Measurements from ENCODE around the gene TARP.
"Not testable (repeated sequence)": the region's sequence is repeated elsewhere in the genome, so short reads cannot be mapped to it uniquely, and the experiment has no call there.

Gene TARP

DNA sequence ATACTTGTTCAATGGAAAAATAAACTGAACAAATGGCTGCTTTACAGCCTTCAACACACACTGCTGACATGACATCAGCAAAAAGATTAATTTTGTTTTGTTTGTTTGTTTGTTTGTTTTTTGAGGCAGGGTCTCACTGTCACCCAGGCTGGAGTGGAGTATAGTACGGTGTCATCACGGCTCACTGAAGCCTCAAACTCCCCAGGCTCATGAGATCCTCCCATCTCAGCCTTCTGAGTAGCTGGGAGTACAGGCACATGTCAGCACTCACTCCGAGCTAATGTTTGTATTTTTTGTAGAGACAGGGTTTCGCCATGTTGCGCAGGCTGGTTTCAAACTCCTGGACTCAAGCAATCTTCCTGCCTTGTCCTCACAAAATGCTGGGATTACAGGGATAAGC is 10.9 kb downstream of the TARP start:
- no peak for DNase-seq (ENCODE audit: low read depth)
- TF ChIP-seq CTCF (IDR thresholded peaks at IDR 0.05; ENCODE audit: insufficient read depth, low read depth, low read length): no peak
- no peak overlapping the region for H3K4me3 ChIP-seq (ENCODE audit: low read depth, low read length)

DNA sequence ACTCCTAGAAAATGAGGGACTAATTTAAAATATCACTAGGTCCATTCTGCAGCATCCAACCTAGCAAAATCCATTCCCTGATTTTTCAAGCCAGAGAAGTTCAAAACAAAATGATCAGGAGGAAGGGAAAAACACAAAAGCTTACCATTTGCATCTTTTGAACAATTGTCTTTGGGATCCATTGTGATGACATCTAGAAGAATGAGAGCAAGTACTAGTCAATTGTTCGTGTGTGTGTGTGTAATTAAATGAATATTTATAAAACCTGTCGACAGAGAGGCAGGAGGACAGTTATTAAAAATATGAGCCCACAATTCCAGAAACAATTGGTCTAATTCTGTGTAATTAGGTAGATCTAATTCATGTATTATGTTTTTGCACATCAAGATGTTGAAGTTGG is 11.4 kb downstream of the TARP start:
- DNase-seq (ENCODE audit: low read depth); H3K4me3 ChIP-seq (ENCODE audit: low read depth, low read length): not testable (repeated sequence)

DNA sequence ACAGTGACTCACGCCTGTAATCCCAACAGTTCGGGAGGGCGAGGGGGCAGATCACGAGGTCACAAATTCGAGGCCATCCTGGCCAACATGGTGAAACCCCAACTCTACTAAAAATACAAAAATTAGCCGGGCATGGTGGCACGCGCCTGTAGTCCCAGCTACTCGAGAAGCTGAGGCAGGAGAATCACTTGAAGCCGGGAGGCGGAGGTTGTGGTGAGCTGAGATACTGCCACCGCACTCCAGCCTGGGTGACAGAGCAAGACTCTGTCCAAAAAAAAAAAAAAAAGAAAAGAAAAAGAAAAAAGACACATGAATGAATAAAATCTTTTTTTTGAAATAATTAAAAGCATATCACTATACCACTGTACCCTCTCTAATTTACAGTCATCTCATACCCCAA is 11.8 kb downstream of the TARP start:
- DNase-seq (ENCODE audit: low read depth); H3K4me3 ChIP-seq (ENCODE audit: low read depth, low read length): not testable (repeated sequence)

- not testable (repeated sequence) for DNase-seq (ENCODE audit: low read depth); H3K4me3 ChIP-seq (ENCODE audit: low read depth, low read length)
These were observed 14.3 kb downstream of the TARP start for GRCh38 chr7:38259157-38259556.

GRCh38 chr7:38257350-38257677 is 16.1 kb downstream of the TARP start:
- no peak for DNase-seq (ENCODE audit: low read depth)
- no peak overlapping the region for H3K4me3 ChIP-seq (ENCODE audit: low read depth, low read length)
- TF ChIP-seq CTCF (IDR thresholded peaks at IDR 0.05; ENCODE audit: insufficient read depth, low read depth, low read length): no peak

DNA sequence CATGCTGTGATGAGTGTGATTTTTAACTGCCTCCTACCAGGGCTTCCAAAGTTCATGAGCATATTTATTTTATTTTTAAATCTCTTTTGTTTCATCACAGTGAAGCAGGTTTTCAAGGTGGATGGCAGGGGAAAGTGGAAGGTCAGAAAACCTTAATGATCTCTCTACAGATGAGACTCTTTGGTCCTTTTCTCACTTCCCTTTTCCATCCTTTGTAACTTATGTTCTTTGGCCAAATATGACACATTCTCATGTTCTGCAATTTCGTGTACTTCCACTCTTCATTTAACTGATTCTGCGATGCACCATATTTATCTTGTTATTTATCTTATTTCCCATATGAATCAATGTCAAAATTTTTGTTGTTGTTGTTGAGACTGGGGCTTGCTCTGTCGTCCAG is 23.6 kb downstream of the TARP start:
- DNase-seq (ENCODE audit: low read depth); H3K4me3 ChIP-seq (ENCODE audit: low read depth, low read length): not testable (repeated sequence)

GRCh38 chr7:38248069-38248567 is 25.3 kb downstream of the TARP start:
- DNase-seq (ENCODE audit: low read depth): no peak
- no peak overlapping the region for H3K4me3 ChIP-seq (ENCODE audit: low read depth, low read length)
- TF ChIP-seq CTCF (IDR thresholded peaks at IDR 0.05; ENCODE audit: insufficient read depth, low read depth, low read length): no peak

DNA sequence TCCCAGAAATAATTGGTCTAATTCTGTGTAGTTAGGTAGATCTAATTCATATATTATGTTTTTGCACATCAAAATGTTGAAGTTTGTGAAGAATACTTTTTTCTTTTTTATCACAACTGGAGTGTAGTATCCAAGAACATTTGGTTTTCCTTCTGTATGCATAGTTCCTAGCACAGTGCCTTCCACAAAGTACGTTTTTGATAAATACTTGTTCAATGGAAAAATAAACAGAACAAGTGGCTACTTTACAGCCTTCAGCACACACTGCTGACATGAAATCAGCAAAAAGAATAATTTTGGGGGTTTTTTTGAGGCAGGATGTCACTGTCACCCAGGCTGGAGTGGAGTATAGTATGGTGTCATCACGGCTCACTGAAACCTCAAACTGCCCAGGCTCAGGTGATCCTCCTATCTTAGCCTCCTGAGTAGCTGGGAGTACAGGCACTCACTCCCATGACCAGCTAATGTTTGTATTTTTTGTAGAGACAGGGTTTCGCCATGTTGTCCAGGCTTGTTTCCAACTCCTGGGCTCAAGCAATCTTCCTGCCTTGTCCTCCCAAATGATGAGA is 27.9 kb downstream of the TARP start:
- no peak for DNase-seq (ENCODE audit: low read depth)
- no peak for TF ChIP-seq CTCF (IDR thresholded peaks at IDR 0.05; ENCODE audit: insufficient read depth, low read depth, low read length)
- H3K4me3 ChIP-seq (ENCODE audit: low read depth, low read length): no peak overlapping the region

GRCh38 chr7:38244516-38244915 is 28.9 kb downstream of the TARP start:
- H3K4me3 ChIP-seq (ENCODE audit: low read depth, low read length): no peak overlapping the region
- DNase-seq (ENCODE audit: low read depth): no peak
- no peak for TF ChIP-seq CTCF (IDR thresholded peaks at IDR 0.05; ENCODE audit: insufficient read depth, low read depth, low read length)

DNA sequence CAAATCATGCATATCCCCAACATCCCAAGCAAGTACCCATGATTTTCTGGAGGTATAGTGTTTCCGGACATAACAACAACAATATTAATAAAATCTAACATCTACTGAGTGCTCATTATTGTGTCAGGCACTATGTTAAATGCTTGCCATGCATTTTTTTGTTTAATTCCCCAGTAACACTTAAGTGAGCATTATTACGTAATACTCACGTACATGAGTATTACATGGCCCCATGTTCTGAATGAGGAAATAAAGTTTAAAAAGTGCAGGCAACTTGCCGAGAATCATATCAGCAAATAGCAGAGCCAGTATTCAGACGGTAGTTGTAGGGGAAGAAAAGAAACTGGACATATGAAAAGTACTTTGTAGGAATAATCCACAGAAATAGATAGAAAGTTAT is 30.1 kb downstream of the TARP start:
- DNase-seq (ENCODE audit: low read depth): peak; percentile 28
- not testable (repeated sequence) for H3K4me3 ChIP-seq (ENCODE audit: low read depth, low read length)

Measured in fibroblast of villous mesenchyme (primary cell).